ENCODE data around the gene GSTA4.

The GSTA4 gene

GRCh38 chr6:53043581-53043980 is 48.5 kb upstream of the GSTA4 start:
- H3K9me2 ChIP-seq (ENCODE audit: low read depth, low read length): no peaks in the 10 kb centered on the region
- no peak overlapping the region for H2AFZ ChIP-seq (ENCODE audit: low read length)
- TF ChIP-seq EZH2 (IDR thresholded peaks at IDR 0.05; ENCODE audit: borderline replicate concordance, low read length): no peak
- TF ChIP-seq CTCF (IDR thresholded peaks at IDR 0.05; ENCODE audit: low read length): no peak
- H3K79me2 ChIP-seq (ENCODE audit: insufficient read depth, low read length): no peaks in the 10 kb centered on the region
- no peaks in the 10 kb centered on the region for H3K36me3 ChIP-seq (ENCODE audit: insufficient read depth, low read length)
- no peaks in the 10 kb centered on the region for H4K20me1 ChIP-seq (ENCODE audit: insufficient read depth, low read length)
- H3F3A ChIP-seq (ENCODE audit: insufficient read depth, low read length): no peaks in the 10 kb centered on the region
- H3K9me3 ChIP-seq (ENCODE audit: low read length): no peaks in the 10 kb centered on the region
- no peak overlapping the region for H3K27ac ChIP-seq (ENCODE audit: low read depth, low read length, poor library complexity, severe bottlenecking)
- H3K4me3 ChIP-seq (ENCODE audit: low read depth, low read length, poor library complexity, severe bottlenecking): no peak overlapping the region
- H3K4me1 ChIP-seq (ENCODE audit: insufficient read depth, low read length, severe bottlenecking): no peaks in the 10 kb centered on the region
- H3K27me3 ChIP-seq (ENCODE audit: insufficient read depth, low read length): no peaks in the 10 kb centered on the region
- no peak overlapping the region for H3K4me2 ChIP-seq (ENCODE audit: low read length)
- no peak overlapping the region for H3K9ac ChIP-seq (ENCODE audit: low read length)

DNA sequence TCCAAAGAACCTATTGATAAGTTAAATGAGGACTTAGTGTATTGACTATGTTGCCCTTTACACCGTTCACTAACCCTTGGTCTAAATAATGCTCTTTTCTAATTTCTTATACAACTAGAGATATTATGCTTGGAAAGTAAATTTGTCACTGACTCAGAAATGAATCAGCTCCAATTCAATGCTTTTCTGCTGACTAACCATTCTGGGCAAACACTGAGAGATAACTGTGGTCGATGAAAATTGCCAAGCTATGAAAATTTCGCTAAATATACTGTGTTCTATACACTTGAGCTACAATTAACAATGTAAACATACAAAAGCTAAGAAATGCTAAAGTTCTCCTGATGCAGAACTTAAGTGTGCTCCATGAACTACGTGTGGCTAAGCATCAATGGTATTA is 47.0 kb upstream of the GSTA4 start:
- H3K27me3 ChIP-seq (ENCODE audit: insufficient read depth, low read length): no peaks in the 10 kb centered on the region
- H3F3A ChIP-seq (ENCODE audit: insufficient read depth, low read length): no peaks in the 10 kb centered on the region
- H3K9me2 ChIP-seq (ENCODE audit: low read depth, low read length): no peaks in the 10 kb centered on the region
- no peaks in the 10 kb centered on the region for H3K79me2 ChIP-seq (ENCODE audit: insufficient read depth, low read length)
- no peak overlapping the region for H3K27ac ChIP-seq (ENCODE audit: low read depth, low read length, poor library complexity, severe bottlenecking)
- H3K9ac ChIP-seq (ENCODE audit: low read length): no peak overlapping the region
- no peak overlapping the region for H2AFZ ChIP-seq (ENCODE audit: low read length)
- no peaks in the 10 kb centered on the region for H4K20me1 ChIP-seq (ENCODE audit: insufficient read depth, low read length)
- H3K4me2 ChIP-seq (ENCODE audit: low read length): no peak overlapping the region
- no peaks in the 10 kb centered on the region for H3K4me1 ChIP-seq (ENCODE audit: insufficient read depth, low read length, severe bottlenecking)
- no peak overlapping the region for H3K4me3 ChIP-seq (ENCODE audit: low read depth, low read length, poor library complexity, severe bottlenecking)
- no peaks in the 10 kb centered on the region for H3K9me3 ChIP-seq (ENCODE audit: low read length)
- H3K36me3 ChIP-seq (ENCODE audit: insufficient read depth, low read length): no peaks in the 10 kb centered on the region
- TF ChIP-seq CTCF (IDR thresholded peaks at IDR 0.05; ENCODE audit: low read length) (no peak), EZH2 (IDR thresholded peaks at IDR 0.05; ENCODE audit: borderline replicate concordance, low read length) (no peak)

GRCh38 chr6:53041356-53041755 is 46.3 kb upstream of the GSTA4 start:
- Histone ChIP-seq H3K4me1 (ENCODE audit: insufficient read depth, low read length, severe bottlenecking) (no peaks in the 10 kb centered on the region), H3K27ac (ENCODE audit: low read depth, low read length, poor library complexity, severe bottlenecking) (no peak overlapping the region), H3F3A (ENCODE audit: insufficient read depth, low read length) (no peaks in the 10 kb centered on the region), H3K79me2 (ENCODE audit: insufficient read depth, low read length) (no peaks in the 10 kb centered on the region), H3K9ac (ENCODE audit: low read length) (no peak overlapping the region), H3K27me3 (ENCODE audit: insufficient read depth, low read length) (no peaks in the 10 kb centered on the region), H3K36me3 (ENCODE audit: insufficient read depth, low read length) (no peaks in the 10 kb centered on the region), H3K4me3 (ENCODE audit: low read depth, low read length, poor library complexity, severe bottlenecking) (no peak overlapping the region), H3K9me2 (ENCODE audit: low read depth, low read length) (no peaks in the 10 kb centered on the region), H2AFZ (ENCODE audit: low read length) (no peak overlapping the region), H3K9me3 (ENCODE audit: low read length) (no peaks in the 10 kb centered on the region), H3K4me2 (ENCODE audit: low read length) (no peak overlapping the region), H4K20me1 (ENCODE audit: insufficient read depth, low read length) (no peaks in the 10 kb centered on the region)
- no peak for TF ChIP-seq EZH2 (IDR thresholded peaks at IDR 0.05; ENCODE audit: borderline replicate concordance, low read length)
- TF ChIP-seq CTCF (IDR thresholded peaks at IDR 0.05; ENCODE audit: low read length): no peak
